Mucosa of descending colon (tissue), 3 donors: ENCODE measurements around the gene PDE2A. TPM values are rescaled to one million over a fixed set of nuclear protein-coding genes. Genes with fewer than 3 reads are reported as not detected.

Experiments used
- ATAC-seq: fragments of 200-7000 bp; cut with Tn5 transposase; one replicate; pipeline ENCODE4 v1.9.1; 2020; ENCODE audit warnings: mild to moderate bottlenecking, moderate library complexity
- DNase-seq, 3 donors: peaks; one replicate each; pipeline ENCODE4 v3.0.0-alpha.2; 2020
- H3K36me3 ChIP-seq: fragments of 200-600 bp; one replicate; pipeline ENCODE4 v1.8.0; 2021; ENCODE audit warnings: low read depth, mild to moderate bottlenecking
- H3K4me1 ChIP-seq: fragments of 200-600 bp; one replicate; pipeline ENCODE4 v1.8.0; 2021; ENCODE audit warnings: low read depth, mild to moderate bottlenecking
- H3K4me3 ChIP-seq: fragments of 200-600 bp; one replicate; pipeline ENCODE4 v1.8.0; 2021; ENCODE audit warnings: mild to moderate bottlenecking
- H3K9me3 ChIP-seq: fragments of 200-600 bp; one replicate; pipeline ENCODE4 v1.8.0; 2021; ENCODE audit warnings: mild to moderate bottlenecking
- CTCF ChIP-seq: fragments of 200-600 bp; IDR thresholded peaks from one replicate; pipeline ENCODE4 v1.8.0; 2022; ENCODE audit warnings: antibody characterized with exemption, mild to moderate bottlenecking
- intact Hi-C, 2 donors: fragments of 100-400 bp; cut with DNase I in 1 of 2; cut with micrococcal nuclease in 1 of 2; formaldehyde crosslinking; loops; one replicate each; pipeline versions ENCODE4 v1.11.0 to v1.11.1; 2022; cut with DNase I, micrococcal nuclease
- total RNA-seq, 3 donors: library from RNA; stranded (reverse); fragmentation: NEBNext Ultra II Directional in 2 of 3; extraction: Animal tissue kit (Norgen Biotek cat#: 25700) in 2 of 3; gene quantifications; one replicate each; pipeline versions ENCODE4 v1.2.1 to v1.2.4, GENCODE V29; 2021 to 2023
- donor health status: DM: no; HTN: no; CAD: no; lungs with moderate emphysema.
- donor health status: DM: no; HTN: no; CAD: no.
- donor health status: DM: no; HTN: yes; CAD: no.

The PDE2A gene
- total RNA-seq, 3 donors from 2014 or later = 7.0 to 45.9 (median 9.6) TPM

GRCh38 chr11:72655896-72656464, 18.2 kb downstream of the PDE2A start:
- intact Hi-C loops = no loop called here
- H3K9me3 ChIP-seq = no peaks in the 10 kb centered on the region
- DNase-seq (no peak), ATAC-seq (no peak)
- no peaks in the 10 kb centered on the region for H3K4me1 ChIP-seq
- TF ChIP-seq CTCF = no peak
- H3K36me3 ChIP-seq = no peaks in the 10 kb centered on the region
- no peak overlapping the region for H3K4me3 ChIP-seq

- H3K4me1 ChIP-seq = no peaks in the 10 kb centered on the region
- DNase-seq (no peak), ATAC-seq (no peak)
- H3K4me3 ChIP-seq = no peak overlapping the region
- no peaks in the 10 kb centered on the region for H3K9me3 ChIP-seq
- intact Hi-C loops = no loop called here
- no peak for TF ChIP-seq CTCF
- no peaks in the 10 kb centered on the region for H3K36me3 ChIP-seq
These were observed 19.2 kb downstream of the PDE2A start for GRCh38 chr11:72655014-72655413.

DNA sequence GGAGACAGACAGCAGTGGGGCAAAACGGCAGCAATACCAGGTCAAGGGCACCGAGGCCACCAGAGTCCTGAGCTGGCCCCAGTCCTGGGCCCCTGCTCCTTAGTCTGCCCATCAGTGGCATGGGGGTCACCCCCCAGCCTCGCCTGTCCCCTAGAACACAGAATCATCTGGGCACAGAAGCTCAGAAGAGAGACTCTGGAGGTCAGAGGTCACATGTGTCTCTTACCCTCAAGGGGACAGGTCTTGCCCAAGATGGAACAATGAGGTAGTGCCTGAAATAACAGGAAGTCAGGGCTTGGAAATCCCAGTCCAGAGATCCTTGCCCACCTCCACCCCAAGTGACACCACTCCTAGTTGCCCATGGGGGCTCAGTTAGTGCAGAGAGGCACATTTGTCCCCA, 20.6 kb downstream of the PDE2A start:
- no peak for TF ChIP-seq CTCF
- Histone ChIP-seq H3K4me3 (no peak overlapping the region), H3K9me3 (no peaks in the 10 kb centered on the region), H3K36me3 (no peaks in the 10 kb centered on the region), H3K4me1 (no peaks in the 10 kb centered on the region)
- intact Hi-C loops = no loop called here
- ATAC-seq (no peak), DNase-seq (no peak)

- H3K4me1 ChIP-seq = no peaks in the 10 kb centered on the region
- no peaks in the 10 kb centered on the region for H3K36me3 ChIP-seq
- H3K9me3 ChIP-seq = no peaks in the 10 kb centered on the region
- TF ChIP-seq CTCF = no peak
- DNase-seq (no peak), ATAC-seq (peak; percentile 9)
- intact Hi-C loops = no loop called here
- no peak overlapping the region for H3K4me3 ChIP-seq
These were observed 21.2 kb downstream of the PDE2A start for GRCh38 chr11:72652873-72653630.

DNA sequence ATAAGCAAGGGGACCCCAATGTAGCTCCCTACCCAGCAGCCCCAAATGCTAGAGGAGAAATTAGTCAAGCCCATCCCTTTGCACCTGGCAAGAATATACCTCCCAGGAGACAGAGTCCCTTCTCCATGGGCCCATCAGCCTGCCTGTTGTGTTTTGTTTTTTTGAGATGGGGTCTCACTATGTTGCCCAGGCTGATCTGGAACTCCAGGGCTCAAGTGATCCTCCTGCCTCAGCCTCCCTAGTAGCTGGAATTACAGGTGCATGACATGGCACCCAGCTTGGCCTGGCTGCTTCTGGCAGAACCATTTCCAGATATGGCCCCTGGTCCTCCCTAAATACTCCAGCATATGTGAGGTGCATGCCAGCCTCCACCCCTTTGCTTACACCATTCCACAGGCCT, 22.1 kb downstream of the PDE2A start:
- Histone ChIP-seq H3K4me3 (no peak overlapping the region), H3K36me3 (no peaks in the 10 kb centered on the region), H3K4me1 (no peaks in the 10 kb centered on the region), H3K9me3 (no peaks in the 10 kb centered on the region)
- DNase-seq (no peak), ATAC-seq (no peak)
- intact Hi-C loops = no loop called here
- TF ChIP-seq CTCF = no peak
